Measurements from ENCODE around the gene GLP2R. TPM values are rescaled to one million over a fixed set of nuclear protein-coding genes. Genes with fewer than 3 reads are reported as not detected.

GLP2R gene
- total RNA-seq, 1 donor from 2014 or later: 0.92 TPM

- DNase-seq: no peak
Observed at GRCh38 chr17:9859781-9860180, 34.1 kb downstream of the GLP2R start.

GRCh38 chr17:9860851-9861250 is 35.1 kb downstream of the GLP2R start:
- DNase-seq: no peak

- DNase-seq: no peak
Observed at GRCh38 chr17:9862220-9862619, 36.5 kb downstream of the GLP2R start.

- no peak for DNase-seq
Observed at GRCh38 chr17:9862949-9863348, 37.2 kb downstream of the GLP2R start.

GRCh38 chr17:9865586-9865985 is 39.9 kb downstream of the GLP2R start:
- no peak for DNase-seq

GRCh38 chr17:9868552-9868951 is 42.8 kb downstream of the GLP2R start:
- DNase-seq: peak; percentile 9

- DNase-seq: no peak
Observed at GRCh38 chr17:9872852-9873251, 47.1 kb downstream of the GLP2R start.

GRCh38 chr17:9874722-9875121 is 49.0 kb downstream of the GLP2R start:
- DNase-seq: no peak

GRCh38 chr17:9875441-9875840 is 49.7 kb downstream of the GLP2R start:
- no peak for DNase-seq

GRCh38 chr17:9878356-9878755 is 52.6 kb downstream of the GLP2R start:
- no peak for DNase-seq

- no peak for DNase-seq
Observed at GRCh38 chr17:9878786-9879525, 53.2 kb downstream of the GLP2R start.

- no peak for DNase-seq
Observed at GRCh38 chr17:9880582-9880999, 54.9 kb downstream of the GLP2R start.

GRCh38 chr17:9883451-9883850 is 57.7 kb downstream of the GLP2R start:
- no peak for DNase-seq

GRCh38 chr17:9886141-9886930 is 60.6 kb downstream of the GLP2R start:
- no peak for DNase-seq

GRCh38 chr17:9887508-9887907 is 61.8 kb downstream of the GLP2R start:
- DNase-seq: no peak

GRCh38 chr17:9890124-9890523 is 64.4 kb downstream of the GLP2R start:
- DNase-seq: no peak

GRCh38 chr17:9893411-9894012 is 67.8 kb downstream of the GLP2R start:
- no peak for DNase-seq

GRCh38 chr17:9894231-9894630 is 68.5 kb downstream of the GLP2R start:
- no peak for DNase-seq

GRCh38 chr17:9895923-9896322 is 70.2 kb downstream of the GLP2R start:
- DNase-seq: no peak

- DNase-seq: no peak
Observed at GRCh38 chr17:9897372-9897968, 71.7 kb downstream of the GLP2R start.

GRCh38 chr17:9898812-9899211 is 73.1 kb downstream of the GLP2R start:
- DNase-seq: no peak

GRCh38 chr17:9899280-9900043 is 73.7 kb downstream of the GLP2R start:
- DNase-seq: no peak
